GM12878 (cell line): ENCODE results near the gene EPHA4. TPM values are rescaled to one million over a fixed set of nuclear protein-coding genes. Genes with fewer than 3 reads are reported as not detected.

Experiments used
- ATAC-seq: fragments of 200-7000 bp; cut with Tn5 transposase; 3 replicates; pipeline ENCODE4 v1.9.1; 2020; ENCODE audit warnings: mild to moderate bottlenecking, moderate library complexity
- BruUV-seq: library from RNA; stranded (reverse); fragments of 400-500 nt; replicated peaks from 2 replicates; lab custom pipeline; 2021; lab: Mats Ljungman, UMichigan
- CTCF ChIA-PET: fragments of 300-600 bp; sonication (Branson Sonifier 250); formaldehyde crosslinking; extraction: SDS; loops from one replicate; lab custom pipeline; 2021; ENCODE audit warnings: inconsistent platforms; lab: Yijun Ruan, JAX
- POLR2A ChIA-PET: fragments of 350-600 bp; formaldehyde crosslinking; extraction: SDS; loops from one replicate; lab custom pipeline; 2021; ENCODE audit warnings: inconsistent platforms; lab: Charles Lee
- RAD21 ChIA-PET: fragments of 300-600 bp; sonication (Branson Sonifier 250); formaldehyde crosslinking; loops from one replicate; lab custom pipeline; 2023; ENCODE audit warnings: antibody characterized with exemption; ENCODE audit not compliant: unreplicated experiment; lab: Charles Lee
- SMC1A ChIA-PET: fragments of 300-600 bp; sonication (Branson Sonifier 250); formaldehyde crosslinking; loops from one replicate; lab custom pipeline; 2023; ENCODE audit not compliant: unreplicated experiment, uncharacterized antibody; lab: Charles Lee
- DNase-seq: peaks from one replicate; pipeline ENCODE4 v3.0.0-alpha.2; 2011; ENCODE audit warnings: low read depth, low spot score
- FAIRE-seq: peaks from 3 replicates; lab custom pipeline; 2011; peaks lifted over from hg19 to GRCh38; lab: Jason Lieb, UNC
- H2AFZ ChIP-seq: 2 replicates; pipeline ENCODE4 v1.6.0; 2011; ENCODE audit warnings: low read depth, low read length, control low read depth; ENCODE audit not compliant: control insufficient read depth
- H3K27ac ChIP-seq: 2 replicates; pipeline ENCODE4 v1.5.1; 2011; ENCODE audit warnings: control low read depth; ENCODE audit not compliant: control insufficient read depth, insufficient read depth
- H3K27me3 ChIP-seq, 2 experiments: replicated peaks in 1 of 2; 2 replicates each; pipeline versions ENCODE4 v1.6.0 to v1.6.1; 2011; ENCODE audit warnings: low read length in 1 of 2; ENCODE audit not compliant: control insufficient read depth in 2 of 2, insufficient read depth in 2 of 2
- H3K36me3 ChIP-seq, 2 experiments: 2 replicates each; pipeline ENCODE4 v1.5.1; 2011; ENCODE audit warnings: low read length in 1 of 2; ENCODE audit not compliant: control insufficient read depth in 2 of 2, insufficient read depth in 2 of 2
- H3K4me1 ChIP-seq: 2 replicates; pipeline ENCODE4 v1.6.1; 2011; ENCODE audit warnings: mild to moderate bottlenecking, low read length, moderate library complexity, mixed read lengths; ENCODE audit not compliant: control insufficient read depth, insufficient read depth
- H3K4me2 ChIP-seq: 2 replicates; pipeline ENCODE4 v1.6.0; 2011; ENCODE audit warnings: control low read depth; ENCODE audit not compliant: control insufficient read depth, insufficient read depth
- H3K4me3 ChIP-seq: fragments of 200-600 bp; sonication (generic); 2 replicates; pipeline ENCODE4 v1.5.1; 2016
- H3K79me2 ChIP-seq: 2 replicates; pipeline ENCODE4 v1.6.0; 2011; ENCODE audit warnings: low read length; ENCODE audit not compliant: control insufficient read depth, insufficient read depth
- H3K9ac ChIP-seq: 2 replicates; pipeline ENCODE4 v1.8.0; 2011; ENCODE audit warnings: low read length, control low read depth, mixed read lengths; ENCODE audit not compliant: control insufficient read depth, insufficient read depth
- H3K9me3 ChIP-seq: replicated peaks from 3 replicates; pipeline ENCODE4 v1.5.1; 2011; ENCODE audit warnings: mild to moderate bottlenecking, low read length; ENCODE audit not compliant: control insufficient read depth, insufficient read depth
- H4K20me1 ChIP-seq: 2 replicates; pipeline ENCODE4 v1.6.0; 2011; ENCODE audit not compliant: control insufficient read depth, insufficient read depth
- ATF2 ChIP-seq: IDR thresholded peaks from 2 replicates; pipeline ENCODE4 v1.6.1; 2012; ENCODE audit warnings: low read length, inconsistent platforms
- BCL11A ChIP-seq: IDR thresholded peaks from 2 replicates; pipeline ENCODE4 v1.6.1; 2011; ENCODE audit warnings: low read depth, low read length
- CBX3 ChIP-seq: fragments of 200-600 bp; sonication (generic); IDR thresholded peaks from 2 replicates; pipeline ENCODE4 v1.6.1; 2016; ENCODE audit warnings: low read depth, borderline replicate concordance
- CTCF ChIP-seq, 3 experiments: IDR thresholded peaks in 2 of 3; conservative IDR thresholded peaks in 1 of 3; 2 replicates each; pipeline ENCODE4 v1.5.1; 2011; ENCODE audit warnings: low read depth in 3 of 3, low read length in 3 of 3, mild to moderate bottlenecking in 3 of 3, control low read depth in 2 of 3, moderate library complexity in 2 of 3, inconsistent platforms in 1 of 3, mixed read lengths in 1 of 3; ENCODE audit not compliant: control insufficient read depth in 2 of 3, insufficient read depth in 1 of 3; ENCODE audit errors: extremely low read depth in 1 of 3
- FOXM1 ChIP-seq: IDR thresholded peaks from 2 replicates; pipeline ENCODE4 v1.6.1; 2012; ENCODE audit warnings: low read depth, mild to moderate bottlenecking, inconsistent platforms, low read length, moderate library complexity
- GABPA ChIP-seq: IDR thresholded peaks from 2 replicates; pipeline ENCODE4 v1.6.1; 2014; ENCODE audit warnings: antibody characterized with exemption, low read depth, mild to moderate bottlenecking, inconsistent platforms
- HSF1 ChIP-seq: fragments of 150-350 bp; IDR thresholded peaks from 2 replicates; pipeline ENCODE4 v1.6.1; 2014; ENCODE audit warnings: mild to moderate bottlenecking, low read depth, low read length
- IKZF1 ChIP-seq: fragments of 450-650 bp; conservative IDR thresholded peaks from 2 replicates; pipeline ENCODE4 v1.6.1; 2017; ENCODE audit warnings: antibody characterized with exemption, mild to moderate bottlenecking
- MYC ChIP-seq: IDR thresholded peaks from 2 replicates; pipeline ENCODE4 v1.6.1; 2011; ENCODE audit warnings: mild to moderate bottlenecking, low read length, moderate library complexity, inconsistent platforms; ENCODE audit not compliant: insufficient read depth, insufficient replicate concordance, insufficient read length, severe bottlenecking
- NKRF ChIP-seq: fragments of 450-650 bp; conservative IDR thresholded peaks from 2 replicates; pipeline ENCODE4 v1.6.1; 2017; ENCODE audit warnings: mild to moderate bottlenecking, moderate library complexity
- NRF1 ChIP-seq: conservative IDR thresholded peaks from 2 replicates; pipeline ENCODE4 v1.6.1; 2011; ENCODE audit warnings: mild to moderate bottlenecking, low read depth, low read length, improper control_type of control experiment
- RELA ChIP-seq: fragments of 450-650 bp; IDR thresholded peaks from 2 replicates; pipeline ENCODE4 v1.8.0; 2014; ENCODE audit warnings: borderline replicate concordance; ENCODE audit not compliant: partially characterized antibody
- SMC3 ChIP-seq: IDR thresholded peaks from 2 replicates; pipeline ENCODE4 v1.6.1; 2011; ENCODE audit warnings: low read length, improper control_type of control experiment, borderline replicate concordance
- SRF ChIP-seq, 2 experiments: IDR thresholded peaks; 2 replicates each; pipeline ENCODE4 v1.6.1; 2011; ENCODE audit warnings: low read depth in 2 of 2, low read length in 2 of 2, mild to moderate bottlenecking in 1 of 2, moderate library complexity in 1 of 2
- TCF12 ChIP-seq: IDR thresholded peaks from 2 replicates; pipeline ENCODE4 v1.6.1; 2011; ENCODE audit warnings: low read depth, mild to moderate bottlenecking, low read length
- ZBTB33 ChIP-seq: fragments of 450-650 bp; IDR thresholded peaks from 2 replicates; pipeline ENCODE4 v1.6.1; 2017; ENCODE audit warnings: mild to moderate bottlenecking
- WGBS: methylation state at CpG from one replicate; pipeline ENCODE4 v1.1.6; 2016; ENCODE audit warnings: low lambda C conversion rate; ENCODE audit not compliant: insufficient replicate concordance, insufficient coverage; ENCODE audit errors: missing lambda C conversion rate; 5-methylcytosine and 5-hydroxymethylcytosine counted together
- in situ Hi-C: fragments of 300-500 bp; cut with MboI; formaldehyde crosslinking; loops from 9 replicates; pipeline ENCODE4 v1.14.3; 2018; ENCODE audit warnings: mixed read lengths
- intact Hi-C: fragments of 100-400 bp; cut with micrococcal nuclease; formaldehyde crosslinking; loops from one replicate; pipeline ENCODE4 v1.14.2; 2022; ENCODE audit not compliant: unreplicated experiment
- polyA plus RNA-seq, 11 experiments: library from polyadenylated mRNA; depleted of rRNA in 4 of 11; unstranded in 6 of 11; stranded (reverse) in 5 of 11; fragments of >200 nt; fragmentation: Nextera tagmentation in 4 of 11; fragmentation: Illumina TruSeq in 1 of 11; extraction: Ambion mirVana in 4 of 11; extraction: Trizol in 1 of 11; gene quantifications; 1 replicate in 1 of 11; 2 replicates in 10 of 11; pipeline versions ENCODE4 v1.2.1 to v1.2.3, GENCODE V29; 2011 to 2016; ENCODE audit warnings: inconsistent platforms in 2 of 11, missing spikeins in 2 of 11, low read depth in 1 of 11
- total RNA-seq, 4 experiments: library from RNA; depleted of rRNA in 3 of 4; stranded (reverse); fragments of >200 nt in 3 of 4; fragmentation: Illumina TruSeq in 1 of 4; extraction: Trizol in 1 of 4; gene quantifications; 2 replicates each; pipeline versions ENCODE4 v1.2.1 to v1.2.3, GENCODE V29; 2013 to 2021

The EPHA4 gene
- total and polyA plus RNA-seq, 10 of the 15 experiments (the other 5 are each of a cell fraction or from before 2014, with no cell fraction given) = 0.06 to 1.5 (median 0.33) TPM; not detected in 1

- WGBS = 10% methylated on average over 6 of the region's 6 CpGs
- TF ChIP-seq IKZF1 = no peak
- no peak for TF ChIP-seq HSF1
- no peak for TF ChIP-seq MYC
- TF ChIP-seq CTCF (IDR thresholded peaks at IDR 0.05 in 2 of 3, conservative IDR thresholded peaks at IDR 0.05 in 1 of 3; ENCODE audit: control insufficient read depth in 2 of 3, extremely low read depth in 1 of 3, insufficient read depth in 1 of 3, low read depth in 3 of 3, low read length in 3 of 3) = no peak
- TF ChIP-seq GABPA = no peak
- TF ChIP-seq RELA = no peak
- no peak for TF ChIP-seq SMC3
- no peak for TF ChIP-seq TCF12
- no peak for TF ChIP-seq ZBTB33
- no peak for TF ChIP-seq CBX3
- no peak for TF ChIP-seq SRF (IDR thresholded peaks at IDR 0.05; ENCODE audit: low read depth in 2 of 2, low read length in 2 of 2)
- no peak for TF ChIP-seq NRF1
- no peak for TF ChIP-seq BCL11A
- no peak for TF ChIP-seq NKRF
- TF ChIP-seq FOXM1 = no peak
- no peak for TF ChIP-seq ATF2
Measured at GRCh38 chr2:221455214-221455613, 116.9 kb downstream of the EPHA4 start.

More at GRCh38 chr2:221455214-221455613, 116.9 kb downstream of the EPHA4 start:
- Histone ChIP-seq H4K20me1 (no peaks in the 10 kb centered on the region), H3K36me3 (no peaks in the 10 kb centered on the region), H3K27ac (no peak overlapping the region), H2AFZ (no peak overlapping the region), H3K4me1 (no peaks in the 10 kb centered on the region), H3K4me3 (no peak overlapping the region), H3K9me3 (no peaks in the 10 kb centered on the region), H3K27me3 (no peaks in the 10 kb centered on the region), H3K9ac (no peak overlapping the region), H3K4me2 (no peak overlapping the region), H3K79me2 (no peaks in the 10 kb centered on the region)
- ATAC-seq (no peak), FAIRE-seq (no peak), DNase-seq (no peak)
- in situ Hi-C loops (no loop called here), intact Hi-C loops (no loop called here)
- ChIA-PET SMC1A (no interaction called here), RAD21 (no interaction called here), CTCF (interaction anchor here (0.6 kb wide), 1 partner anchor 14 kb away, joined by 3 read pairs; no protein-coding TSS in a partner anchor), POLR2A (no interaction called here)
- BruUV-seq = no TSS peak
